Breast epithelium (tissue), 4 donors: ENCODE measurements around the gene MBD3. TPM values are rescaled to one million over a fixed set of nuclear protein-coding genes. Genes with fewer than 3 reads are reported as not detected.

Experiments used
- DNase-seq, 2 donors: peaks; one replicate each; pipeline ENCODE4 v3.0.0-alpha.2; 2019; ENCODE audit warnings: low spot score in 2 of 2
- H3K27ac ChIP-seq, 2 donors: fragments of 200-600 bp; sonication (generic) in 1 of 2; one replicate each; pipeline ENCODE4 v1.5.1; 2016 to 2019; ENCODE audit warnings: mild to moderate bottlenecking in 1 of 2
- H3K27me3 ChIP-seq, 2 donors: fragments of 200-600 bp; sonication (generic) in 1 of 2; one replicate each; pipeline versions ENCODE4 v1.5.1 to v1.6.0; 2017 to 2019; ENCODE audit warnings: control low read depth in 1 of 2, mild to moderate bottlenecking in 1 of 2
- H3K36me3 ChIP-seq: fragments of 200-600 bp; one replicate; pipeline ENCODE4 v1.5.1; 2019
- H3K4me1 ChIP-seq, 2 donors: fragments of 200-600 bp; sonication (generic); one replicate each; pipeline ENCODE4 v1.5.1; 2016 to 2019; ENCODE audit warnings: control low read depth in 1 of 2
- H3K4me3 ChIP-seq, 3 donors: fragments of 200-600 bp; sonication (generic); 1 replicate in 2 of 3; 2 replicates in 1 of 3; pipeline ENCODE4 v1.5.1; 2016 to 2019; ENCODE audit warnings: mild to moderate bottlenecking in 3 of 3, moderate library complexity in 2 of 3
- H3K9me3 ChIP-seq, 2 donors: fragments of 200-600 bp; sonication (generic) in 1 of 2; one replicate each; pipeline ENCODE4 v1.5.1; 2016 to 2019; ENCODE audit warnings: control low read depth in 1 of 2
- CTCF ChIP-seq, 3 donors: fragments of 450-650 bp; IDR thresholded peaks; one replicate each; pipeline ENCODE4 v1.5.1; 2016 to 2017; ENCODE audit warnings: antibody characterized with exemption in 3 of 3, mild to moderate bottlenecking in 3 of 3, moderate library complexity in 3 of 3
- POLR2A ChIP-seq: fragments of 450-650 bp; IDR thresholded peaks from one replicate; pipeline ENCODE4 v1.6.1; 2016; ENCODE audit warnings: antibody characterized with exemption, mild to moderate bottlenecking, moderate library complexity
- POLR2AphosphoS5 ChIP-seq, 3 donors: sonication (generic); formaldehyde crosslinking; IDR thresholded peaks; one replicate each; pipeline ENCODE4 v1.6.1; 2017; ENCODE audit warnings: antibody characterized with exemption in 3 of 3
- intact Hi-C: fragments of 100-400 bp; cut with DNase I; formaldehyde crosslinking; loops from one replicate; pipeline ENCODE4 v1.15.1; 2023; ENCODE audit warnings: low total_unique reads
- total RNA-seq, 3 donors: library from RNA; depleted of rRNA; stranded (reverse); fragments of >200 nt; gene quantifications; one replicate each; pipeline ENCODE4 v1.1.0, GENCODE V29; 2016

MBD3 gene
- total RNA-seq, 3 donors from 2014 or later: 51.8 to 71.3 (median 70.8) TPM

DNA sequence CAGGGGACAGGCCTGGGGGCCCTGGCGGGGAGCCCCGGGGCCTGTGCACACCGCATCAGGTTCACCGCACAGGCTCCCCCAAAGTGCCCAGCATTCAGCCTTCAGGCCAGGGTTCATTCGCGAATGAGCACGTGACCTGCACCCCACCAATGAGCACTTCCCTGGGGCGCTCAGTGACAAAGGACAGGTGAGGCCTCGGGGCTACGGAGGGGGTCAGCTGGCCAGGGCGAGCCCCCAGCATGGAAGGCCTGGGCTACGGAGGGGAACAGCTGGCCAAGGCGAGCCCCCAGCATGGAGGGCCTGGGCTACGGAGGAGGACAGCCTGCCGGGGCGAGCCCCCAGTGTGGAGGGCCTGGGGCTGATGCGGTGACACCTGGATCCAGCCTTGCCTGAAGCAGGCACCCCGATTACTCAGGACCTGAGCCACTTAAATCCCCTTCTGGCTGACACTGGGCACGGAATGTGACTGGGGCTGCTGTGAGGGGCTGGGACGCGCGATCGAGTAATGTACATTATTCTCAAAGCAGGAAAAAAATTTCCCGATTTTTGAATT lies 36.7 kb upstream of the MBD3 start:
- no peak overlapping the region for H3K4me3 ChIP-seq
- H3K27me3 ChIP-seq: no peaks in the 10 kb centered on the region
- no peaks in the 10 kb centered on the region for H3K9me3 ChIP-seq
- DNase-seq: no peak
- intact Hi-C loops: no loop called here
- H3K27ac ChIP-seq: no peak overlapping the region
- H3K36me3 ChIP-seq: no peaks in the 10 kb centered on the region
- TF ChIP-seq POLR2A (no peak), POLR2AphosphoS5 (IDR thresholded peaks at IDR 0.05) (no peak), CTCF (IDR thresholded peaks at IDR 0.05) (no peak)
- no peaks in the 10 kb centered on the region for H3K4me1 ChIP-seq

GRCh38 chr19:1627194-1627593 lies 34.5 kb upstream of the MBD3 start:
- Histone ChIP-seq H3K36me3 (no peaks in the 10 kb centered on the region), H3K27ac (no peak overlapping the region), H3K4me1 (no peaks in the 10 kb centered on the region), H3K27me3 (no peaks in the 10 kb centered on the region), H3K9me3 (no peaks in the 10 kb centered on the region), H3K4me3 (no peak overlapping the region)
- TF ChIP-seq POLR2AphosphoS5 (IDR thresholded peaks at IDR 0.05) (no peak), POLR2A (no peak), CTCF (IDR thresholded peaks at IDR 0.05) (no peak)
- intact Hi-C loops: no loop called here
- no peak for DNase-seq

DNA sequence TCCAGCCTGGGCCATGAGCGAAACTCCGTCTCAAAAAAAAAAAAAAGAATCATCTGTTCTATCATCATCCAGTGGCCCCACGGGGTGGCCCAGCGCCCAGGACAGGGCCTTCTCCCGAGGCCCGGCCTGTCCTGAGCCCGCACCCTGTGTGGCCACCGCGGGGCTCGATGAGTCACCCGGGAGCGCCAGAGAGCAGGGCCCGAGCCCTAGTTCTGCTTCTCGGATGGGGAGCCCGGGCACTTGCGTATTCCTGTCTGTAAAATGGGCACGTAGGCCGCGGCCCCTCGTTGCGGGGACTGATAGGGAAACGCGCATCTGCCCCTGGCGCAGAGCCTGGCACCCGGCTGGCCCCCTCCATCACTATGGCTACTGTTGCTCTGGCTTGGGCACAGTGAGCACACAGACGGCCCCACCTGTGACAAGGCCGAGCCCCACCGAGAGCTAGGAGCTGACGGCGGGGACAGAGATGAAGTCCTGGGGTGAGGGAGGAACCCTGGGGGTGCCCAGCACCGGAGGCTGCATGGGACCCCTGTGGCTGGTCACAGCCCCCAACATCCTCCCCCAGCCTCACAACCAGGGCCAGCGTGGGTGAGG lies 33.8 kb upstream of the MBD3 start:
- Histone ChIP-seq H3K27me3 (no peaks in the 10 kb centered on the region), H3K4me3 (no peak overlapping the region), H3K36me3 (no peaks in the 10 kb centered on the region), H3K4me1 (no peaks in the 10 kb centered on the region), H3K9me3 (no peaks in the 10 kb centered on the region), H3K27ac (no peak overlapping the region)
- TF ChIP-seq POLR2A (no peak), CTCF (IDR thresholded peaks at IDR 0.05) (no peak), POLR2AphosphoS5 (IDR thresholded peaks at IDR 0.05) (no peak)
- DNase-seq: no peak
- intact Hi-C loops: no loop called here

DNA sequence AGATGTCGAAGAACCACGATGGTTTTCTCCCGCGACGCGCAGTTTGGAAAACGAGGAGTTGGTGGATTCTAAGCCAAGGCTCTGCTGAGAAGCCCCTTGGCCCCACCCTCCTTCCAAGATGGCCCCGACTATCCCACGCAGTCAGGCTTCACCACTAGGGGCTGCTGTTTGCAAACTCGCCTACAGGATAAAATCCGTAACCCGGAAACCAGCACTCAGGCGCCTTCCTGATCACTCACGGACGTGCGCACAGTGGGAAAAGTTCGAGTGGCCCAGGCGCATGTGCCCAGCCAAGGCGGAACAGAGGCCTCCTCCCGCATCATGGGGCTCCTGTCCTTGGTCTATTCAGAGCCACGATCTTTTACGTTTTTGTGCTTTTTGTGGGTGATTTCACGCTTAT lies 31.8 kb upstream of the MBD3 start:
- H3K4me1 ChIP-seq: no peaks in the 10 kb centered on the region
- intact Hi-C loops: no loop called here
- no peak overlapping the region for H3K4me3 ChIP-seq
- no peak for TF ChIP-seq POLR2AphosphoS5 (IDR thresholded peaks at IDR 0.05)
- TF ChIP-seq CTCF (IDR thresholded peaks at IDR 0.05): peak in 1 of 3 donors; percentile 38
- no peaks in the 10 kb centered on the region for H3K9me3 ChIP-seq
- no peak for DNase-seq
- no peaks in the 10 kb centered on the region for H3K36me3 ChIP-seq
- no peak overlapping the region for H3K27ac ChIP-seq
- no peaks in the 10 kb centered on the region for H3K27me3 ChIP-seq

- Histone ChIP-seq H3K4me1 (no peaks in the 10 kb centered on the region), H3K27ac (no peak overlapping the region), H3K9me3 (no peaks in the 10 kb centered on the region), H3K36me3 (no peaks in the 10 kb centered on the region), H3K4me3 (no peak overlapping the region), H3K27me3 (no peaks in the 10 kb centered on the region)
- intact Hi-C loops: no loop called here
- no peak for DNase-seq
- no peak for TF ChIP-seq POLR2A
- no peak for TF ChIP-seq CTCF (IDR thresholded peaks at IDR 0.05)
- TF ChIP-seq POLR2AphosphoS5 (IDR thresholded peaks at IDR 0.05): no peak
Measured at GRCh38 chr19:1622541-1622940, 29.9 kb upstream of the MBD3 start.
